GM18870 (cell line): ENCODE measurements around the gene SLC24A1.
"Not testable (repeated sequence)": the region's sequence is repeated elsewhere in the genome, so short reads cannot be mapped to it uniquely, and the experiment has no call there.

Source experiments
- ATAC-seq: cut with Tn5 transposase; IDR thresholded peaks from one replicate; pipeline ENCODE4 v1.9.1; 2021; ENCODE audit warnings: moderate library complexity; ENCODE audit not compliant: unreplicated experiment

Gene SLC24A1

DNA sequence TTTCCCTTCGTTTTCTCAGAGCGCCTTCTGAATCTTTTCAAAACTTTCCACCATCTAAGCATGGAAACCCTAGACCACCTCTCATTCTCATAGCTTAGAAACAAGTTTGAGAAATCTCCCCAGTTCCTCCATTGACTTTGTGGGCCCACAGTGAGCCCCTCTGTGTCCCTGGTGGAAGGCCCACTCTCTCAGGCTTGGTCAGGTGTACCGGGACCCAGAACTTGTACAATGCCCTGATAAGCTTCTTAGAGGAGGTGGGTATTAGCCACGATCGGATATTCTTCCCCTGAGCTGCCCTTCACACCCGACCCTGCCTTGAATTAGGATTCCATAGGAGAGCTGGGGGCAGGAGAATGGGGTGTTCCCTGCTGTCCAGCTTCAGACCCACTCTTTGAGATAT, at the start of gene SLC24A1:
TSS of gene SLC24A1 (plus strand) at position 301 of the 400 bp plus-strand sequence. CDS start 2,143 bp downstream, outside the sequence.
- no peak for ATAC-seq

DNA sequence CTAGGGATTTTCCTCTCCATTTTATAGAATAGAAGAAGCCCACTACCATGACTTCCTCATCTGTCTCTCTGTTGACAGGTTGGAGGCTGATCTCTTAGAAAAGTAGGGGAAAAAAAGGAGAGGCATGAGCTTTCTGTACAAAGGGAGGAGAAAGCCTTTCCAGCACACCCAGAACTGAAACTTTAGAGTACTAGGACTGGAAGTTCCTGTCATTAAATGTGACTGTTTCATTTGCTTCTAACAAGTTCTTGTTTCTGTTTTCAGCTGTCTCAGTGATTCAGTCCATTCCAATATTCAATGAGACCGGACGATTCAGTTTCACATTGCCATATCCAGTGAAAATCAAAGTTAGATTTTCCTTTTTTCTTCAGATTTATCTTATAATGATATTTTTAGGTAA, 49.8 kb upstream of the SLC24A1 start:
- ATAC-seq = no peak

DNA sequence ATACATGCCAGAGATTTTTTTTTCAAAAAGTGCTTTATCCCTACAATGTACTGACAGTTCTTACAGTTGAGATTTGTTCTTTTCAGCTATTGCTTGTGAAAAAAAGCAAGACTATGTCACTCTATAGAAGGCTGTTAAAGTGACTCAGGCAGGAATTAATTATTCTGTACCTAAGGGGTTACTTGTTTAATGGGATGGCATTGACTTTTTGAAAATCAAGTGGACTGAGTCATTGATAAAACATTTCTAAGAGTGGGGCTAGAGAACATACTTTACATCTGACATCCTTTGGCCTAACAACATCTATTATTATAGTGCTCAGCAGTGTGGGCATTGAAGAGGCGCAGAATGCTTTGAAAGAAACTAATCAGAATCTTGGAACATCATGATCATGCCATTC, 45.1 kb upstream of the SLC24A1 start:
- ATAC-seq = no peak

DNA sequence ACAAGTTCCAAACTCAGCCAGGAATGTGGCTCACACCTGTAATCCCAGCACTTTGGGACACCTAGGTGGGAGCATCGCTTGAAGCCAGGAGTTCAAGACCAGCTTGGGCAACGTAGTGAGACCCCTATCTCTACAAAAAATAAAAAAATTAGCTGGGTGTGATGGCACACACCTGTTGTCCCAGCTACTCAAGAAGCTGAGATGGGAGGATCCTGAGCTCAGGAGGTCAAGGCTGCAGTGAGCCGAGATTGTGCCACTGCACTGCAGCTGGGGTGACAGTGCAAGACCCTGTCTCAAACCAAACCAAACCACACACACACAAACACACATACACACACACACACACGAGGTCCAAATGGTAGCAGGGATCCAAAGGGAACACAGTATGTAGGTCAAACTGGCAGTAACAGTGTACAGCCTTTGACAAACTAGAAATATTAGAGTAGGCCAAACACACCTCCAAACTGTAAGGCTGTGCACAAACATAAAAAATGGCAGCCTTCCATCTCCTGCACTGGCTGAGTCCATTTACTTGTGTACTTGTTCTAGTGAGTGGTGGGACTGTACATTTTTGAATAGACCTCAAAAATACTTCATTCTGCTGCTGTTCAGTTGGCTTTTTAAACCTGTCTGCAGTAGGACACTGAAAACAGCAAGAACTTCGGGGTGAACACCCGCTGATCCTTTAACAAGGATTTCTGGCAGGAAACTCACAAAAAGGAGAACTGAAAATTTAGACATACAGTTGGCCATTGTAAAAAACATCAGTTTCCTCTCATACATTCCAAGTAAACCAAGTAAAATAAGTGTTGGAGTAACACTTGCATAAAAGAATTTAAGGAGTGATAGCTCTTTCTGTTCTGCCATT, 44.4 kb upstream of the SLC24A1 start:
- ATAC-seq = no peak

DNA sequence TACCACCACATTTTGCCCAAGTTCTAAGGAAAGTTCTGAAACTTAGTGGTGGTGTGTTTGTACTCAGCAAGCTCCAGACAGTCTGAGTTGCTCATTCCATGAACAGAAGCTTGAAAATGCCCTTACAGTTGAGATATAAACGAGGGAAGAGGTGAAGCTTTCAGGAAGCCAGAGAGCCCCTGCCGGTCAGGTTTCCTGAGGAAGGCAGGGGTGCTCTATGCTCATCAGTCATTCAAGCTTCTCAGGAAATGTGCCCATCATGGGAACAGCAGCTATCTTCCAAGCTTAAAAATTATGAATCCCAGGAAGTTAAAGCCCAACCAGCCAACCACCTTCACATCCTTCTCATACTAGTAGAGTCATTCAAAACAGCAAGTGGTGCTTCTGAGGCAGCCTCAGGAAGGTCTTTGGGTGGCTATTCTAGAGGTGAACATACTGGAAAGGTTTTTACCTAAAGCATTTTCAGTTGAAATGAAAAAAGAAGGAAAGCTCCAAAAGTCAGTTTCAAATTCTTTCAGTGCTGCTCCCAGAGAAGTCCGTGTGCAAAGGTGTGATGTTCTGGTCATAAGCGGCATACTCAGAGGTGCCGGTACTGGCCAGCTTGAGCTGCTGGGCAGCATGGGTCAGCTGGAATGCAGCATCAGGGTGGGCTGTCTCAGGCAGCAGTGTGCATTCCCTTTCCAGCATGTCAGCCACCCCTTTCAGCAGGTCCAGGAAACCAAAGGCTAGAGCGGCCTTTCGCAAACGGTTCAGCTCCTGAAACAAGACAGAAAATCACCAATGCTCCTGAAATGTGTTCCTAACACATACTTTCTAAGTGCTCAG, 42.6 kb upstream of the SLC24A1 start:
- no peak for ATAC-seq

DNA sequence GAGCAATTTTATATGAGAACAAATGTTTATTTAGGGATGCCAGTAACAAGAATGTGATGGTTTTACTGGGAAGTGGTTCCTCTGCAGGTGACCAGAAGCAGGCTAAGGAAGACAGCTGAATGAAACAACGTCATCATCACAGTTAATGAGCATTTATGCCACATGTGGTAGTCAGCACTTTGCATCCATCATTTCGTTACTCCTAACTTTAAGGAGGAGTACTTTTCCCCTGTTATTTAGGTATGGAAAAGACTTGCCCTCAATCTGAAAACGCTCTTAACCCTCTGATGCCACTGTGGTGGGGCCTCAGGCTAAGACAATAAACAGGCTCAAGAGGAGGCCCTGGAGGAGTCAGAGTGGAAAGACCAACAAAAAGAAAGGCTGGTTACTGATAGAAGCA, 42.0 kb upstream of the SLC24A1 start:
- no peak for ATAC-seq

DNA sequence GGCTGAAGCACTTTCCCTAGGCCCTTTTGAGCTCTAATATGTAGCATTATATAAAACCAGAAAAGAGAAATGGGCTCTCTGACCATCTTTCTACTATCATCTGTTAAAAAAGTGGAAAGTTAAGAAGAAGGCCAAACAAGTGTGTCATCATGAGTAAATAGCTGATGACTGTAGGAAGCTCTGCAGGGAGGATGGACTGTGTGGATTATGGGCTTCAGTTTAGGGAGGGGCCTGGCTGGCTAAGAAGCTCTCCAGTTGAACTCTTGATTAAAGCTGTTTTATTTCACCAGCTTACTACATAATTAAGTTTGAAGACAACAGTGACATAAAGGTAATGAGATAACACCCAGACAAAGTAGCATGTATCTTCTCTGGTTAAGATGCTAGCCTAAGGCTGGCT, 41.5 kb upstream of the SLC24A1 start:
- ATAC-seq = no peak

DNA sequence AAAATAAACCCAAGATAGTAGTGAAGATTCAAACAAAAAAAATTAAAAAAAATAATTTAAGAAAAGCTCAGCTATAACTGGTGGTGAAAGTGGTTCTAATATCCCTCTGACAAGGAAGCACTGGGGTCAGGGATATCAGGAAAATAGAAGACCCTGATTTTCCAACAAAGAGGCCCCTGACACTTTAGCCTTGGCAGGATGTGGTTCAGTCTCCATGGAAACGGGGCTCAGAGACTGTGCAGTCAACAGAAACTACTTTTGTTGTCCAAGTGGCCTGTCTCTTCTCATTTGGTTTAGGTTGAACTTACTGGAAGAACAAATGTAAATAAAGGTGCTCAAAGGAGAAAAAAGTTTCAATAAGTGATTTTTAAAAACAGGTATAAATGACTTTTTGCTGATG, 38.0 kb upstream of the SLC24A1 start:
- no peak for ATAC-seq

DNA sequence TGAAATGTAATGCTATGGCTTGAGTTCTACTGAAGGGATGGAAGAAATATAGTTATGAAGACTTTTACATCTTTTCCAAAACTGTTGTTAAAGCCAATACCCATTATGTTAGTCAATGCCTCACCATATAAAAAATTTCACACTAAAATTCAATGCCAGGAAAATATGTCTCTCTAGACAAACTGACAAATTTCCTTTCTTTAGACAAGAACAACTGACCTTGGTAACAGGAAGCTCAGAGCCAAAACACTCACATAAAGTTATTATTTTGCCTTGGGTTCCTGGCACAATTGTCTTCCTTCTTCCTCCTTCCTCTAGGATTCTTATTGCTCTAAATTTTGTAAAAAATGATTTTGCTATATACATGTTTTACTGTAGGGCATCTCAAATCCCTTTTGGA, 37.5 kb upstream of the SLC24A1 start:
- no peak for ATAC-seq

DNA sequence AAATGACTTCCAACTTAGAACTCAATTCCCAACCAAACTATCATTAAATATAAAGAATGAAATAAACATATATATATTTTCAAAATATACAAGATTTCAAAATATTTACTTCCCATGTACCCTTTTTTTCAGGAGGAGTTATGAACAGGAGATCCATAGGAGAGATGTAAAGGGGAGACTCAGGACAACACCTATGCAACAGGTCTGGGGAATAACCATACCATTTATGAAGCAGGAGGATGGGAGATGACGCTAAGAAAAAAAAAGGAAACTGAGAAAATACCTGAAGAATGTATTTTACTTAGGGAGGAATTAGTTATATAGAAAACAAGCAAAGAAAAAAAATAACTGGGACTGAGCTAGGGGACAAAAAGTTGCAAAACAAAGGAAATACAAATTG, 34.6 kb upstream of the SLC24A1 start:
- no peak for ATAC-seq

DNA sequence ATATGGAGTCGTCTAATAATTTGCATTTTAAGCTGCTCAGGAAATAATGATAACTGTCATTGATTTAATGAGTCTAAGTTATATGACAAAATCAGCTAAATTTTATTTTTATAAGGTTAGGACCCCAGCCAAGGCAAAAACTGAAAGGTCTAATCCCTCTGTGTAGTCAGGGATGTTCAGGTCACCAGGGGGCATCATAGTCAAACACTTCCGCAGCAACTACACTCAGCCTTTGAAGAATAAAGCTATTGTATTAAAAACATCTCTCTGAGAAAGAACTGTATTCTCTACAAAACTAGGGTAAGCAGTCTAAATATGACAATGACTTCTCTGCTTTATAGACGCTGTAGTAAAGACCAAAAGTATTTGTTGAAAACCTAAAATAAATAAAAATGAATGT, 25.8 kb upstream of the SLC24A1 start:
- ATAC-seq = no peak

DNA sequence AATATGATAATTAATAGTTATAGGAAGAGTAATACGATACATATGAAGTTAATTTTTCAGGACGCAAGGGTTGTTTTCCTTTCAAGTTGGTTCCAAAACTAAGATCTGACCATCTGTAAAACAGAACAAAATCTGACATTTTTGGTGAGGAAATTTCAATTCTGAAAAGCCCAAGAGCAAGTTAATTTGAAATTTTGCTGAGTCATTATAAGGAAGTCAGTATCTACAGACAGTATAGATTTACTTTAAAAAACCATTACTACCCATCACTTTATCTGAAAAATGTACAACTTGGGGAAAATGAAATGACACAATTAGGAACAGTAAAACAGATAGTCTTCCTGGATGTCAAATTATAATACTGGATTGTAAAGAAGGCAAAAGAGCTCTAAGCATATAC, 23.3 kb upstream of the SLC24A1 start:
- ATAC-seq = no peak

DNA sequence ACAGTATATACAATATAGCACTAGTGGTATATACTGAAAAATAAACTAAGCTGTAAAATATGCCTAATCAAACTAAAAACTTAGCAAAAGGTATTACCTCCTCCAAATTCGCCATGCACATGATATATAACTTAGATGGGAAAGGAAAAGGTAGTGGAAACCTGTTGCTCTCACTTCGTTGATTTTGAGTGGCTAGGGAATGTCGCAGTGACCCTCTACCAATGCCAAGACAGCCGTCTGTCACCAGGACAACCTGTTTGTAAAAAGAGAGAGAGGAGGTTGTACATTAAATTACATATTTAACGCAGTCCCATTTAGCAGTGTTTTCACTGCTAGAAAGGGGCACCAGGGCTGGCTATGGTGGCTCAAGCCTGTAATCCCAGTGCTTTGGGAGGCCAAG, 22.1 kb upstream of the SLC24A1 start:
- no peak for ATAC-seq

DNA sequence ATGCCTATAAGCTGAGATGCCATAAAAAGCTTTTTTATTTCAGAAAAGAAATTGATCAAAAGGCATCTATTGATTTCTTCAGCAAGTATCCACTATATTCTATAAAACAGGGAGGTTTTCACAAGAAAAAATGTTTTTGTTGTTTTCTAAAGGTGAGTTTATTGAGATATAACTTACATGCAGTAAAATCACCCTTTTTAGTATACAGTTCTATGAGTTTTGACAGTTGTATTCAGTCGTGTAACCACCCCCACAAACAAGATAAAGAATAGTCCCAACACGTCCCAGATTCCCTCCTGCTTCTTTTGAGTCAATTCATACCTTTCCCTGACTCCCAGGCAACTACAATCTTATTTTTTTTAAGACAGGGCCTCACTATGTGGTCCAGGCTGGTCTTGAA, 18.6 kb upstream of the SLC24A1 start:
- no peak for ATAC-seq

DNA sequence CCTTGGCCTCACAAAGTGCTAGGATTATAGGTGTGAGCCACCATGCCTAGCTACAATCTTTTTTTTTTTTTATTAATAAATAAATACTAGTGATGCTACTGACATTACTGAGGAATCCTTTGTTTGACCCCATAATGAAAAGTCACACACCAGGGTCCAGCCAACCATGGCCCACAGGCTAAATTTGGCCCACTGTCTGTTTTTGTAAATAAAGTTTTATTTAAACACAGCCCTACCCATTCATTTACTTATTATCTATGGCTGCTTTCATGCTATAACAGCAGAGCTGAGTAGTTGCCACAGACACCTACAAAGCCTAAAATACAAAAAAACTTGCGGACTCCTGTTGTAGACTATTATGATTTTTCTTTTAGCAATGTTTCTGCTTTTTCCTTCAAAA, 18.2 kb upstream of the SLC24A1 start:
- ATAC-seq = no peak

DNA sequence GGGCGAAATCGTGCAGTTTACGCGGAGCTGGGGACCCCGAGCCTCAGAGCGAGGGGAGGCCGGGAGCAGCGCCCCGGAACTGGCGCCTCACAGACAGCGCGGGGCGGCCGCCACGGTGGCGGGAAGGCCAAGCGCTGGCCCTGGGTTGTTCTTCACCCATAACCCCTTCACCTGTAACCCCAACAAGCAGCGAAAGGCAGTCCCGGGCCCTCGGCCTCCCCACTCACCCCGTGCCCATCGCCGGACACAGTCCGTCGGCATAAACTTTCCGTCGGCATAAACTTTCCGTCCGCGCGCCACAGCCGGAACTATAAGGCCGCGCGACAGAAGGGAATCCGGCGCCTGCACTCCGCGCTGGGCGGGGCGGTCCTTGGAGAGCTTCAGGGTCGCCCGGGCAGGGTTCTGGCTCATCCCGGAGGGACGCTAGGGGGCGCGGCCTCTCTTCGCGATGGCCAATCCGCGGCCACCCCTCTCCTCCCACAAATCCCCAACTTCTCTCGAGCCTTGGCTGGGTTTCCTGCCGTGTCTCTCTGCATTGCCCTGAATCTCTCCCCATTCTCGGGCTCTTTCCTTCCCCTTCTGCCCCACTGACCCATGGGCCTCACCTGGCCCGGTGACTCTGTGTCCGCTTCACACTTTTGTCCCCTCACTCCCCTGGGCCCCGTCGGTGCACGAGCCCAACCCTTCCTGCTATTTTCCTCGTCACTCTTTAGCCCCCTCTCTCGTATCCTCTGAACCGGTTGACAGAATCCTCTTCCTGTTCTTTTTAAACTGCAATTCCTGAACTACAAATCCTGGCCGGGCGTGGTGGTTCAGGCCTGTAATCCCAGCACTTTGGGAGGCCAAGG, 10.6 kb upstream of the SLC24A1 start, which contains the start of gene INTS14:
TSS of gene INTS14 (minus strand) at position 261 of the 848 bp plus-strand sequence. CDS start 3,751 bp downstream, outside the sequence.
- ATAC-seq = peak; percentile 82

DNA sequence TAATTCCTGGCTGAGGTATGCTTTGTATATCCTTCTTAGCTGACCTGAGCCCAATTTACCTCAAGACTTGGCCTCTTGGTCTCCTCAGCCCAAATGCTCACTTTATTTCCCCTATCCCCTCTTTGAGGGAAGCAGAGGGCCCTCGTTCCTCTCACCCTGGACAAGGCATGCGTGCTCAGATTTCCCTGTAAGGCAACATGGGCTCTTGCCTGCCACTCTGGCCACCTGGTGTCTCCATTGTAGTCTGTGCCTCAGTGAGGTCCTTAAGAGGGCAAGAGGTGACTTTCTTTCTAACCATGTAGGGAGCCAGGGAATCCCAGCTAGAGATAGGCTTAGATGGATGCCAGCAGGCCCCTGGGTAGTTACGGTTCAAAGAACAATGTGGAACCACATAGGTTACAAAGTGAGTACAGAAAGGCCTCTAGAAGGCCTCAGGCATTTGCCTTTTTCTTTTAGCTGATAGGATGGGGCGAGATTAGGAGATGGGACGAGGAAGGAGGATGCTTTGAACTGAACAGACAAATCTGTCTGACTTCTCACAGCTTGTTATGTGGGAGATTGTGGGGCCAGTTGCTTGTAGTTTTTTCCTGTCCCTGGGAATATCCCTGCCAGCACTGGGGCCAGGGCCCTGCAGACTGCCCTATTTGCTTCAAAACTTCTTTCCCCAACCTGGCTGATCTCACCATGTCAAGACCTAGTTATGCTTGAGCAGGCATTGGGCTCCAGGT, 9.7 kb upstream of the SLC24A1 start:
- no peak for ATAC-seq

DNA sequence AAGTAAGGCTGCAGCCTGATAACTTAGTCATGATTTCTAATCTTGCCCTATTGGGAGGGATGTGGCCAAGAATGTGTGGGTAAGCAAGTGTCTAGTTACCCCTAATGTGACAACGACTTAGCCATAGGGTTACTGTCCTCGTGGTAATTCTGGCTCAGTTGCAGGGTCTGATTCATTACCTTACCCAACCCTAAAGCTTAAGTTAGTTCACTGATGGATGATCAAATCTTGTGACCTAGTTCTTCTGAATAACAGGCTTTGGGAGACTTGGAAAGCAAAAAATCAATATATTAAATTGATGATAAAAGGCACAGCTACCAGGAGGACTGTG, 9.2 kb upstream of the SLC24A1 start:
- no peak for ATAC-seq

DNA sequence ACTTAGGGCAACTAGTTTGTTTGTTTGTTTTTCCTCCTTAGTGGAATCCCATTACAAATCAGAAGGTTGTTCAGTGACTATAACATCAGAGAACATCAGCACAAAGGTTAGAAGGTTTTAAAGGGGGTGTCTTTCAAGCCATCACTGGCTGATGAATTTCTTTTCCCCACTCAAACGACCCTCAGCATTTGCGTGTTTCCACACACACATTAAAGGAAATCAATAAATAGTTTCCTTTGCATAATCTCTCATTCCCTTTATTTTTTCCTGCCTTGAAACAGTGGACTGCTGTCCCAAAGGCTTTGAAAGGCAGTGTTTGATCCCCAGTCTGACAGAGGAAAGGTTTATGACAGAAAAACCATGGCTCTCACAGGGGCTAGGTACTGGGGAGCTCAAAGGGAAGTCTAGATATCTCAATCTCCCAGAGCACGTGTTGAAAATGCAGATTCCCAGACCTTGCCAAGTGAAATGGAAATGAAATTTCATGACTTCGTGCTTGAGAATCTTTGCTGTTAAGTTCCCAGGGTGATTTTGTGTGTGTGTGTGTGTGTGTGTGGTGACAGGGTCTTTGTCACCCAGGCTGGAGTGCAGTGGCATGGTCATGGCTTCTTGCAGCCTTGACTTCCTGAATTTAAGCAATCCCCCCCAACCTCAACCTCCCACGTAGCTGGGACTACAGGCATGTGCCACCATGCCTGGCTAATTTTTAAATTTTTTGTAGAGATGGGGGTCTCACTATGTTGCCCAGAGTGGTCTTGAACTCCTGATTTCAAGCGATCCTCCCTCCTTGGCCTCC, 8.6 kb upstream of the SLC24A1 start:
- ATAC-seq = no peak

DNA sequence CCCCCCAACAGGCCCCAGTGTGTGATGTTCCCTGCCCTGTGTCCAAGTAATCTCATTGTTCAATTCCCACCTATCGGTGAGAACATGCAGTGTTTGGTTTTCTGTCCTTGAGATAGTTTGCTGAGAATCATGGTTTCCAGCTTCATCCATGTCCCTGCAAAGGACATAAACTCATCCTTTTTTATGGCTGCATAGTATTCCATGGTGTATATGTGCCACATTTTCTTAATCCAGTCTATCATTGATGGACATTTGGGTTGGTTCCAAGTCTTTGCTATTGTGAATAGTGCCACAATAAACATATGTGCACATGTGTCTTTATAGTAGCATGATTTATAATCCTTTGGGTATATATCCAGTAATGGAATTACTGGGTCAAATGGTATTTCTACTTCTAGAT, 5.9 kb upstream of the SLC24A1 start:
- ATAC-seq = not testable (repeated sequence)
